Measurements from ENCODE around the gene KIF17.
"Not testable (repeated sequence)": the region's sequence is repeated elsewhere in the genome, so short reads cannot be mapped to it uniquely, and the experiment has no call there.

Gene KIF17

DNA sequence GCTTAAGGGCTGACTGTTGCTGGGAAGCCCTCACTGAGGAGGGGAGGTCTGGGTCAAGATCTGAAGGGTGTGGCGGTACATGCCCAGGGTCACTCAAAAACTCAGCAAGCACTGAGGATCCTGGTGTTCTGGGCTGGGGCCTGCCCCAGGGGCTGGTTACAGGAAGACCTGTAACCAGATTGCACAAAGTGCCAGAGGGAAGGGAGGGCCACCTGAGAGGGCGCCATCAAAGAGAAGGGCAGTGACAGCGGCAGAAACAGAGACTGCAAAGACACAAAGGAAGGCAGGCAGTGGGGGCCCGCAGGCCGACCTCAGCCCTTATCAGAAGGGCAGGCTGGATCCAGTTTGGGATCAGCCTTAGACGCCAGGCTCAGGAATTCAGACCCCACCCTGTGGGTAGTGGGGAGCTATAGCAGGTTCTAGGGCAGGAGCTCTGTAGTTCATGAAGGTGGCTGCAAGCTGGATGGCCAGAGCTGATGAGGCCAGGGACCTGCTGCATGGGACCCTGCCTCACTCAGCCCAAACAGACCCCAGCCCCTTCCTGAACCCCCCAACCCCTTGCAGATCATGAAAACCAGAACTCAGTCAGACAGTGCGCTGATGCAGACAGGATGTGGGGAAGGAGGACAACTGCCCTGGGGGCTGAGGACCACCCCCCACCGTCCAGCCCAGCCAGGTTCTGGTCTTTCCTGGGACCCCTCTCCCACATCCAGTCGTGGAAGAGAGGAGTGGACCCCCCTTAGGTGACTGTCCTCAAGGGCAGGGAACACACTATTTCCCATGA lies 10.8 kb upstream of the KIF17 start:
- DNase-seq: no peak

DNA sequence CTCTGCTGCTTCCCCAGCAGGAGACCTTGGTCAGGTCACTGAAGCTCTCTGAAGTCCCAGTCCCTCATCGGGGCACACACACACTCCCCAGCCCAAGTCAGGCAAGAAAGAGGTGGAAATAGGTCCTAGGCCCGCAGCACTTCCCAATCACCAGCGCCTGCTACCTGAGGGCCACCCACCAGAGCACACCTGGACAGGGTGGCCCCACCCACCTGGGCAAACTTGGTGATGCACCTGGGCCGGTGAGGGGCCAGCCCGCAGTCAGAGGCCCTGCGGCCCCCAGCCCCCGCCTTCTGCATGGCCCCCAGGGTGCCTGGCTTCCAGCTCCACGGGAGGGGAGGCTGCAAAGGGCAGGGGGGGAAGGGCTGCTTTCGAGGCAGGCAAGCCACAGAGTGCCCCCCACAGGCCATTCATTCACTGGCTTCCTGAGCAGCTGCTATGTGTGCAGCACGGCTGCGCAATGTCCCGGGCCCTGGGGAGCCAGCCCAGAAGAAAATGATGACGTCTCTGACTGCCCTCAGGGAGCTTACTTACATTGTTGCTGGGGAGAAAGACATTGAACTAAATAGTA lies 10.0 kb upstream of the KIF17 start:
- DNase-seq: peak in 2 of 56 donors; percentile 24 to 29

DNA sequence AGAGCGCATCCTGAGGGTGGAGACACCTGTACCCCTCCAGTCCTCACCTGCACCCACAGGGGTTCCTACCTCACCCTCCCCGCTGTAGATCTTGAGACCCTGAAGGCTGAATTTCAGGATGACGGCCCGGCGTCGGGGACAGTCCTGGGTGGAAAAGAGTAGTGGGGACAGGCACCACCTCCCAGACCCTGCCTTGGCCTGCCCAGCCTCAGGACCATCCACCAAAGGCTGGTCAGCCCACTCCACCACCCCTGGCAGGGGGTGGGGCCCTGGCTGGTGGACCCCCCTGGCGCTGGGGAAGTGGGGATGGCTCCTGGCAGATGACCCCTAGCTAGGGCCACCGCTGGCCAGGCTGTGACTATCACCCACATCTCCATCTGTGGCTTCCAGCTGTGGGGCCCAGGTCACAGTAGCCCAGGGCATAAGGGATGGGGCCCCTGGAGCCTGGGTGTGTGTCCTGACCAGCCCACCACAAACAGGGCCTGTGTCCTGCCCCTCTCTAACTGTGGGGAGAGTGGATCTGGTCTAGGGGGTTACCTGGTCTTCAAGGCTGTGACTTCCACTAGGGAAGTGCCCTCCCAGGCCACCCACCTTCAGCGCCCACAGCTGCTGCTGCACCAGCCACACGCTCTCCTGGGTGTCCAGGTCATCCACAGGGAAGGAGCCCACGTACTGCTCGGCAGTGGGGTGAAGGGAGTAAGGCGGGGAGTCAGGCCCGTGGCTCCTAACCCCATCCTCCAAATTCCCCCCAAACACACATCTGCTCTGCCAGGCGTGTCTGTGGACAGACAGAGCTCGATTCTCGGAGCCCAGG lies 9.3 kb upstream of the KIF17 start:
- no peak for DNase-seq

DNA sequence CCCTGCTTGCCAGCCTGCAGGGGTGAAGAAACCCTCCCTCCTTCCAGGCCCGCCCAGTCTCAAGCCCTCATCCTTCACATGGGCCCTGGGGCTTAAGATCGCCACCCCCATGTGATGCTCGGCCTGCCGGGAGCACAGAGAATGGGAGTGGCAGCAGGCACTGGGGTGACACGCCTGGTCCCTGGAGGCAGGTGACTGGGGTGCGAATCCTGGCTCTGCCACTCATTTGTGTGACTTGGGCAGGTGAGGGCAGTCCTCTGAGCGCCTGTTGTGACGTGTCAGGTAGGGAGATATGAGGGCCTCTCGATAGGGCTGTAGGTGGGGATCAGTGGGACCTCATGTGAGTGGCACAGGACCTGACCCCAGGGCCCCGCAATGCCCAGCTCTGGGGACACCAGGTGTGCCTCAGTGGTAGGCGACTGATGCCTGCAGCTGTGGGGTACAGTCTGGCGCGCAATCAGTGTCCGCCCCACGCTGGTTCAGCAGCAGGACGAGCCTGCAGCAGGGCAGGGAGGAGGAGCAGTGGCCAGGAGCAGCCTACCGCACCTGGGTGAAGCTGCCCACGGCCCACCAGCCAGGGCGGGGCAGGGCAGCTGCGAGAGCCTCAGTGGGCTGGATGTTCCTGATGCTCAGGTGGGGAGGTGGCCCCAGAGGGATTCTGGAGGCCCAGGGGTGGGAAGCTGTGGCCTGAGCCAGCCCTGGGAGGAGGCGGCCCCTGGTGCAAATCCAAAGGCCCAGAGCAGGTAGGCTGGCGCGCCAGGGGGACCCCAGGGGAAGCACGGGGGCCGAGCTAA lies 8.5 kb upstream of the KIF17 start:
- no peak for DNase-seq

DNA sequence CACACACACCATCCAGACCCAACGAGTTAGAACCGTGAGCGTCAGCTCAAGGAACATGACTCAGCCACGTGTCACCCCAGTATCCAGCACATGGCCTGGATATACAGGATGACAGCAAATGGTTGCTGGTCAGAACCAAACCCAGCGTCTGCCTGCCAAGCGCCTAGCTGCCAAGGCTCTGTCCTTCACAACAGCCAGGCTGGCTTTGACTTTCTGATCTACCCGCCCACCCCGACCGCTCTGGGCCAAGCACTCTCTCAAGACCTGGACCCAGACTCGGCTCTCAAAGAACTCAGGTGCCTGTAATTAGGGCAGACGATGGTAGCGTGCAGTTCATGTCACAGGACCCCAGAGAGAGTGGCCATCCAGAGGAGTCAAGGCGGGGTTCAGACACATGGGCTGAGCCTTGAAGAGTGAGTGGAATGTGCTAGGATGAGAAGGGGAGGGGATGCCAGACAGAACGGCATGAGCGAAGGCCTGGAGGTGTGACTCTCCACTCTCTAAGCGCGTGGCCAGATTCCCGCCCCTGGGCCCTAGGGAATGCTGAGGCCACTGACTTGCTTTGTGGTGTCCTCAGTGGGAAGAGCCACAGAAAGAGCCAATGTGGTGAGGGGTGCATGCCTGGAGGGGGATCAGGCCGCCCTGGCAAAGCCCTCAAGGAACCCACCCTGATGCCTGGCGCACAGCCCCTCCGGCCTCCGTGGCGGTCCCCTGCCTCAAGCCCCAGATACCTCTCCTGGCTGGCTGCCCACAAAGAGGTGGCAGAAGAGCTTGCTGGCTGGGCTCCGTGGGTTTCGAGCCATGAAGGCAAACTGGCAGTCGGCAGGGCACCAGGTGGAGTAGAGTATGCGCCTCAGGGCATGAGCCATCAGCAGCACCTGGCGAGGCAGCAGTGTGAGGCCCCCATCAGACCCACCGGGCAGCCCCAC lies 7.6 kb upstream of the KIF17 start:
- peak in 1 of 56 donors; percentile 19 for DNase-seq

DNA sequence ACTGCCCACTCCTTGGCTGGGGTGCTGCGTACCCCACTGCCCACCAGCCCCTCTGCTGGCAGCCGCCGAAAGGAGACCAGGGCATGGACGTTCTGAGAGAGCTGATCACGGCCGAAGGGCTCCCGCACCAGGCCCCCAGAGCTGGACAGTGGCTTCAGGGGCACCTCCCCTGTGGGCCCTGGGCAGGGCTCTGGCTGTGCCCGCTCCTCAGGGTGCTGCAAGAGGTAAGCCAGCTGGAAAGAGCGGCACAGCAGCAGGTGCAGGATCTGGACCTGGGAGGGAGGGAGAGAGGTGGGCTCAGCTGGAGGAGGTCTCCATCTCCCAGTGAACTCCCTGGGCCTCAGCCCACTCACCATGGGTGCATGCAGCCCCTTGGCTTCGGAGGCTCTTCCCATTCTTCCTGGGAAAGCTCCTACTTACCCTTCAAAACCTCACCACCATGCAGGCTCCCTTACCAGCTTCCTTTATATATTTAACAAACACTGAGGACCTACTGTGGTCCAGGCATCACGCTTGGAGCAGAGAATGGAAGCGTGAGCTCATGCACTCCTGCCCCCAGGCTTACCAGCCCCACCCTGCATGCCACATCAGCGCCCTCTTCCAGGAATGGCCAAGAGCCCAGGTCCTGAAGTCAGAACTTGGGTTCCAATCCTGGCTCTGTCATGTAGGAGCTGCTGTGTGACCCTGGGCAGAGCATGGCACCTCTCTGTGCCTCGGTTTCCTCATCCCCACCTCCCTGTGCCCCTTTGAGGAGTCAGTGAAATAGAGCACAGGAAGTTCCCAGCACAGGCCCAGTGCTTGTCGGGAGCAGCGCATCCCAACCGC lies 6.8 kb upstream of the KIF17 start:
- no peak for DNase-seq

DNA sequence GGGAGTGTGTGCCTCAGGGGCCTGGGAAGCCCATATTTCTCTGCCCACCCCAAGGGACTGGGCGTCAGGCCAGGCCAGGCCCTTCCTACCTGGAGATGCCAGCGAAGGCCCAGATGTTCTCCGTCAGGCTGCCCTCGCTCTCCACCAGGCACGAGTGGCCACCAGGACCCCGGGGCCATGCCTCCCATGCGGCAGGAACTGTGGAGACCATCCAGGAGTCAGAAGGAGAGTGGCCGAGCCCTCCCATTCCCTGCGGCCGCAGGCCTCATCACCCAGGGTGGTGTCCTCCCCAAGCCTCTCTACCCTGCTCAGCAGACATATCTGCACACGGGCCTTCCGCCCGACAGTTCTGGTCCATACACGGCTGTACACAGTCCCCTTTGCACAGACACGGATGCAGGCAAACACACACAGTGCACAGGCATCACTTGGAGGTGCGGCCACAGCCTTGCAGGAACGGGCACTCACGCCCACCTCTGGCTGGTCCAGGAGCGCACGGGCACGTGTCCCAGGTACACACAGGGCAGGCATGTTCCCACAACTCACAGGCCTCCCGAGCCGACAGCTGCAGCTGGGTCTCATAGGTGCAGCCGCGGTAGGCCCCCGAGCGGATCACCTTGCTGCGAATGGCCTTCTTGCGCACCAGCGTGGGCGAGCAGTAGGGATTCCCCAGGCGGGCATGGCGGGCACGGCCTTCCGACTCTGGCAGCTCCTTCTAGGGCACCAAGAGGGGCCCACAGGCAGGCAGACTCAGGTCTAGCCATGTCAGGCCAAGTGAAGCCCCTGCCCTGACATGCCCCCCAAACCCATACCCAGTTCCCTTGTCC lies 5.9 kb upstream of the KIF17 start:
- no peak for DNase-seq

DNA sequence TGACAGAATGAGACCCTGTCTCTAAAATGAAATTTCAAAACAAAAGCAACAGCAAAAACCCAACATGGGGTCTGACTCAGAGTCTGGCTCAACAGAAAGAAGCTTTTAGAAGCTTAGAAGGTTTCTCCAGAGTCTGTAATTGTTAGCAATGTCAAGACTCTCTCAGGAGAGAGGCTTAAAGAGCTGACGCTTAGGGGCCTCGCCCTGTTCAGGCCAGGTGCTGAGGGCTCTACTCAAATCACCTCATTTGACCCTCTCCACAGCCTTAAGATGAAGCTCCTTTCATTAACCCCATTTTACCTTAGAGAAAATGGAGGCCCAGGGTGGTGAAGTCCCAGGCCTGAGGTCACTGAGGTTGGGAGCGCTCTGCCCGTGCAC lies 5.3 kb upstream of the KIF17 start:
- no peak for DNase-seq

DNA sequence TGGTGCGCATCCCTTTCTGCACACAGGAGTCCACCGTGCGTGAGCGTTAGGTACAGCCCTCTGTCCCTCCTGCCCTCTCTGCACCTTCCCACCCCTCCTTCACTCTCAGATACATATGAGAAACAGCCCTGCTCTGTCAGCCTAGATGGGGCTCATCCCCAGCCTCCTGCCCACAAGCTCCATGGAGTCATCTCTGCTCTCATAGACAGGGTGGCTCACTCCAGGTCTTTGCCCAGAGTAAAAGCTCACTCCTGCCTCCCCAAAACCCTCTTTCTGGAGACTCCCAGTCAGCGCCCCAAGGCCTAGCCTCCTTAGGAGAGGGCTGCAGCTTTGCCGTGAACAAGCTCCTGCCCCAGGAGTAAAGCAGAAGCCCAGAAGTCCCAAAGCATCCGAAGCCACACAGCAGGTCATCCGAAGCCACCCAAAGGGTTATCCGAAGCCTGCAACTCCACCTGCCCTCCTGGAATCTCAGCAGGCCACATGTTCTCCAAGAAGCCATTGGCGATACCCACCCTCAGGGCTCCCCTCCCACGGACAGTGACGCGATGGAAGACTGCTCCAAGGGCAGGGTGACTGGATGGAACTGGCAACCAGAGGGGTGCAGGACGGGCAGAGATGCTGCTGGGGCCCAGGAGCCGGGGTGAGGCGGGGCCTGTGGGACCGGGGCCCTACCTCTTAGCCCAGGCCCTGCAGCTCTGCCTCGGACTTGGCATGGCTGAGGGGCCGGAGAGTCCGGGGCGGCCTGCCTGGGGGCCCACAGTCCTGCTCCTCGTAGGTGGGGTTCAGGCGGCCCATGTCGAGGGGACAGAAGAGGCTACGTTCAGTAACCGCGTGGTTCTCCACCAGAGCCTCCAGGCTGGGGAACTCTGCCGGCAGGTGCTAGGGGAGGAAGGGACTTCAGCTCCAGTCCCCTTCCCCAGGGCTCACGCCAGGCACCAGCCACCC lies 3.6 kb upstream of the KIF17 start:
- DNase-seq: no peak

DNA sequence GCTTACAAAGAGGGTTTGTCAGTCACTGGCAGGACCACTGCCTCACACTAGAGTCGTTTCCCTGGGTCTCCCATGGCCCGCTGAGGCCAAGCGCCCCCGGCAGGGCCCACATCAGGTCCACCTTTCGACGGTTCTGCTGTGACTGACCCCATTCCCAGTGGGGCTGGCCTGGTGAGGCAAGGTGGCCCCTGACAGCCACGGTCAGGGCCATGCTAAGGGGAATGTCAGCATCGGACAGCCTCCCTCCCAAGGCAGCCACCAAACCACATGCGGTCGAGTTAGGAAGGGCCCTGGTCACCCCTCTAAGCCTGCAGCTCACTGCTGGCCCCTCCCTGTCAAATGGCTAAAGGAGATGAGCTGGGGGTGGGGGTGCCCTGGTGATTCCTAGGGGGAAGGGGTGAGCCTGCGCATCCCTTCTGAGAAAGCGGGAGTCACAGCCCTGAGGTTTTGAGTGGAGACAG lies 2.9 kb upstream of the KIF17 start:
- DNase-seq: no peak

DNA sequence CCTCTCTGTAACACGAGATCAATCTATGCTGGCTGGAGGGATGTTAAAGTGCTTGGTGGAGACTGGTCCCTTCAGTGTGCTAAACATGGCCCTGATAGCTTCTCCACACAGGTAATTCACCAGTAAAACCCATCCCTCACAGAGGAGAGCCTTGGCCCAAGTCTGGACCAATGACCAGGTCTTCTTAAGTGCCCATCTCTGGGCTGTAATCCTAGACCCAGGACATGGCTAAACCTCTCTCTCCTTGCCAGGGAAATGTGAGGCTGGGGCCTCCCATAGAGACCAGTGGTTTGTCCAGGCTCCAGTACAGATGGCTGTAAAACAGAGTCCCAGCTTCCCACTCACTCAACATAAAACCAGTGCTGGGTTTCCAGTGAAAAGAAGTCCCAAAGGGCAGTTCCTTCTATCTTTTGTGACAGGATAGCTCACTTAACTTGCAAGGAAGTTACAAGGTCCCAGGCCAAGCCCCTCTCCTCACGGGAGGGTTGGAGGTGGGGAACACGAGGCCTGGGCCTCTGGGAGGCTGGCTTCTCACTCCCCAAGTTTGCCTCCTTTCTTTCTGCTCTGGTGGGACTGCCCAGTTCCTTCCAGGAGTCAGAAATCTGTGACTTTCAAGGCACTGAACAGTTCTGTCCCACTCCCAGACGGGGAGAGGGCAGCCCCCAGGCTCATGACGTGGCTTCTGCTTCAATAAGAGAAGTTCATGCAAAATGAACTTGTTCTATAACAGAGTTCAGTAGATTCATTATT lies 2.2 kb upstream of the KIF17 start:
- no peak for DNase-seq

DNA sequence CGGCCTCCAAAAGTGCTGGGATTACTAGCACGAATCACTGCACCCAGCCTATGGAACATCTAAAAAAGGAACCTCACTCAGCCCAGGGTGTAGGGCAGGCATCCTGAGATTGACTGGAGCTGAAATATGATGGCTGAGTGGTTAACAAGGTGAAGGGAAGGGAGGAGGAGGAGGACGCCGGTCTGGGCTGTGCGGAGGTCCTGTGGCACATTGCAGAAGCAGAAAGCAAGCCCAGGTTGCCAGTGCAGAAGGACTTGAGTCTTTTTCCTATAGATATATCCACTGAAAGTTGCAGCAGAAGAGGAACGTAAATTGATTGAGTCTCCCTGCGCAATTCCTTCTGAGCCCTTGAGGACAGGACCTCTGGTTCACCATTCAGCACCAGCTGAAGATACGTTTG lies 1.5 kb upstream of the KIF17 start:
- no peak for DNase-seq

DNA sequence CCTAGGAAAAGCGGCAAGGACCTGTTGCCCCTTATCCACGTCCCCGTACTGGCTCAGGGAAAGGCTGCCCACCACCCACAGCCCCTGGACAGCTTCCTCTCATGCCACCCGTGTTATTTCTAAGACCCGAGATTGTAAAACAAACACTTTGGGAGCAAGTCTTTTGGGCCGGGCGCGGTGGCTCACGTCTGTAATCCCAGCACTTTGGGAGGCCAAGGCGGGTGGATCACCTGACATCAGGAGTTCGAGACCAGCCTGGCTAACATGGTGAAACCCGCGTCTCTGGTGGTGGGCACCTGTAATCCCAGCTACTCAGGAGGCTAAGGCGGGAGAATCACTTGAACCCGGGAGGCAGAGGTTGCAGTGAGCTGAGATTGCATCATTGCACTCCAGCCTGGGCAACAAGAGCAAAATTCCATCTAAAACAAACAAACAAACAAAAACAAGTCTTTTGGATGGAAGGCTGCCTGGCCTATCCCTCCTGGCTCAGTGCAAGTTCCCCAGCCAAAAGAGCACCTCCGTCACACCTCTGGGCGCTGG lies 606 bp upstream of the KIF17 start:
- not testable (repeated sequence) for DNase-seq

DNA sequence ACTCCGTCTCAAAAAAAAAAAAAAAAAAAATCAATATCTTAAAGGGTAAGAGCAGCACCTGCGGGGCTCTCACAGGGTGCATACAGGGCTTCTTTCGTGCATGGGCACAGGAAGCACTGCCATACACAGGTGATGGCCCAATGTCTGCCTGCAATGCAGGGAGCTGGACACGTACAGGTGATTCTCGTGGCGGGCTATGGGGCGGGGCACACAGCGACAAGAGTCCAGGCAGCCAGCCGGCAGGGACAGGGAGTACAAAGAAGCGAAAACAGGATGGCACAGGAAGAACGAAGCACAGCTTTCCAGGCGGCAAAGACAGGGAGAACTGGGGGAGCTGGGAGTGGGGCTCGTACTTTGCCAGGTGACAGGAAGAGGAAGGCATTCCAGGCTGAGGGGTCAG lies 1.6 kb downstream of the KIF17 start:
- DNase-seq: no peak

DNA sequence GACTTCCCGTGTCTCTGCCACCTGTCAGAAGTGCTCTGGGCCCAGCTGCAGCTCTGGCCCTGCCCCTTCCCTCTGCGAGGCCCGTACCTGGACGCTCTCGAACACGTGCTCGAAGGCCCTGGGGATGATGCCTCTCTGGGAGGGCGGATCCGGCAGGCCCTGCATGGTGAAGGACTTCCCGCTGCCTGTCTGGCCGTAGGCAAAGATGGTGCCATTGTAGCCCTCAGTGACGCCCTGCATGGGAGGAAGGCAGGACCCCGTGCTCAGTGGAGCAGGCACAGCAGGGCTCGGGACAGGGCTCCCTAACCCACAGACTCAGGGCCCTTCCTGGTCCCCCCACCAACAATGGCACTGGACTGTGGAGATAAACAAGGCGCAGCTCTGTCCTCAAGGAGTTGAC lies 2.4 kb downstream of the KIF17 start:
- no peak for DNase-seq

DNA sequence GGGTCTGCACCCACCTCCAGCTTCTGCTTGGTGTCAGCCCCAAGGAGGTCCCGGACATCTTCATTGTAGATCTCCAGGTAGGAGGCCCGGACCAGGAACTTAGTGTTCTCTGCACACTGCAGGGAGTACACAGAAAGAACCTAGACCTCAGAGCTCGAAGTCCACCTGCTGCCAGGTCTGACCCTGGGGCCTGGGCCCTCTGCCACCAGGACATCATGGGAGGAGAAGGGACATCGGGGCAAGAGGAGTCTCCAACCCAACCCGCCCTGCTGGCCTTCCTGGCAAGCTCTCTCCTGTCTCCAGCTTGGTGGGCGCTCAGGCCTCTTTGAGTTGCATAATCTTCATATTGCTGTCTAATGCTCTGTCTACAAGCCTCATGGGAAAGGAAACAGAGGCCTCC lies 4.4 kb downstream of the KIF17 start:
- no peak for DNase-seq
